GM19455 (cell line): ENCODE measurements around the gene RCBTB1.
A peak's percentile ranks its signal among the peaks of the same experiment; 100 is the strongest.
"Not testable (repeated sequence)": the region's sequence is repeated elsewhere in the genome, so short reads cannot be mapped to it uniquely, and the experiment has no call there.

Experiments
- ATAC-seq: cut with Tn5 transposase; IDR thresholded peaks from one replicate; pipeline ENCODE4 v1.9.1; 2021; ENCODE audit not compliant: unreplicated experiment

RCBTB1 gene

DNA sequence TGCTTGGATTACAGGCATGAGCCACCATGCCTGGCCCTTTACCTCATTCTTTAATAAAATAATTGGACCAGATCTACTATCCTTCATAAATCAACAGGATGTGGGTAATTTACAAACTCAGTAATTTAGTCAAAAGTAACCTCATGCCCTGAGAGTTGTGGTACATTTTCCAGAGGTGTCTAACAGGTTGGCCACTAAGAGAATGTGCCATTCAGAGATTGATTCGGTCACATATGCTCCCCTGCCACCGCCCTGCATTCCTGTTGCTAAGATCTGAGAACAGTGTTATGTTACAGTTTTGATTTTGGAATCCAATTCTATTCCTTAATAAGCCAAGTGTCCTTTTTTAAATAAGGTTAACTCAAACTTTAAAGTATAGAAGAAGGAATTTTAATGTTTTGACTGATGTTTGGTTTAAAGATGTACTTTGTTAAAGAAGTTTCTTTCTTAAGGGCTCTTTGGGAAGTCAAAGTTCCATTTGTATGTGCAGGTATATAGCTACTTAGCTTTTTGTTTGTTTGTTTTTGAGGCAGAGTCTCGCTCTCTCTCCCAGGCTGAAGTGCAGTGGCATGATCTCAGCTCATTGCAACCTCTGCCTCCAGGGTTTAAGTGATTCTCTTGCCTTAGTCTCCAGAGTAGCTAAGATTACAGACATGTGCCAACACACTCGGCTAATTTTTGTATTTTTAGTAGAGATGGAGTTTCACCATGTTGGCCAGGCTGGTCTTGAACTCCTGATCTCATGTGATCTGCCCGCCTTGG, 60.4 kb downstream of the RCBTB1 start:
- no peak for ATAC-seq

DNA sequence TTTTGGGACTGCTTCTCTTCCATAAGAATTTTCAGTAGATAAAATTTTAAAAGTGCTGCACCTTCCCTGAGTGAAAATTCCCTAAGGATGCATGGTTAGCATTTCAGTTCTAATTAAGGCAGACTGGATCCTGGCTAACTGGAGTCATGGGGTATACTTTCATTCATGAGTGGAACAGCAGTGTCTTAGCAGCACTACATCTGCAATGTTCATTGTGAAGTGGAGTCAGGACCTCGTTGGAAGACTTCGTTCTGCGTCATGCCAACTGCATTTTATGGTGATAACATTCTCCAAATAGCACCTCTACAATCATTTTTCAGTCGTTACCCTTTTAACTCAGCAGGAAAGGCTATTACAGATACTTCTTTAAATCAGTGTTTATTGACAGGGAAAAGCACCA, 64.1 kb downstream of the RCBTB1 start:
- ATAC-seq = no peak

DNA sequence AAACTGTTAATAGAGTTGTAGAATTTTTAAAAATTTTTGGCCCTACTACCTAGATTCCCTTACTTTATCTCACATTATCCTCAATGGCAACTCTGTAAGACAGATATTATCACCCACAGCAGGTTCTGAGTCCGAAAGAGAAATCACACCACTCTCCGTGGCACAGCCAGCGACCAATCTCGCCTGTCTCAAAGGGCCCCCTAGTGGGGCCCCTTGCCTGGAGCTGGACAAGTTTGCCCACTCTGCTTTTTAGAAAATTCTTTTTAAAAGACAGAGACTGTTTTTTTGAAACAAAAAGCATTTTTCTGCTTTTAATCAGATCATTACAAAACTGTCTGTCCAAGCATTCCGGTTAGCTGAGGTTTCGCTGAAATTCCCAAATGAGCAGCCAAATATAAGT, 67.9 kb downstream of the RCBTB1 start:
- ATAC-seq = no peak

DNA sequence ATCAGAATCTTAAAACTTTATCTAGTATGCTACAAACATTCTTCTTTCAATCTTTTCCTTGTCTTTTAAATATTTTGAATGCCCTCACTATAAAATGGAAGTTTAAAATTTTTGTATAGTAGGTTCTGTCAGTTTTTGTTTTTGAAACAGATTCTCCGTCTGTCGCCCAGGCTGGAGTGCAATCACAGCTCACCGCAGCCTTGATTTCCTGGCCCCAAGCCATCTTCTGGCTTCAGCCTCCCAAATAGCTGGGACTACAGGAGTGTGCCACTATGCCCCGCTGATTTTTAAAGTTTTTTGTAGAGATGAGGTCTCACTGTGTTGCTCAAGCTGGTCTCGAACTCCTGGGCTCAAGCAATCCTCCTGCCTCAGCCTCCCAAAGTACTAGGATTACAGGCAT, 68.9 kb downstream of the RCBTB1 start:
- no peak for ATAC-seq

DNA sequence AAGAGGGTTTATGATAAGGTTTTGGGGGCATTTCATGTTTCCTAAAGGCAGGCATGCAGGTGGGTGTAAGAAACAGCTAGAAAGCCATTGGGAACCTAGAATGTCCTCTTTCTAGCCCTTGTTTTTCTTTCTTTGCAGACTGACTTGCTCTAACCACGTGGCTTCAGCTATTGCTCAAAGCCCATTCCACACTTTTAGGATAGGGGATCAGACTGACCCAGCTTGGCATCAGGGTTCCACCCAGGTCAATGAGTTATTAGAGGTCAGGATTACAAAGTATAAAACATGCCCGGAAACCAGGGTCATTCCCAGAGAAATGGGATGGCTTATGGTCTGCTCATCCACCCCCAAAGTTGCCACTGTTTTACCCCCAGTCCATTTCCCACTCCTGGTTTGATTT, 72.8 kb downstream of the RCBTB1 start:
- ATAC-seq = no peak

DNA sequence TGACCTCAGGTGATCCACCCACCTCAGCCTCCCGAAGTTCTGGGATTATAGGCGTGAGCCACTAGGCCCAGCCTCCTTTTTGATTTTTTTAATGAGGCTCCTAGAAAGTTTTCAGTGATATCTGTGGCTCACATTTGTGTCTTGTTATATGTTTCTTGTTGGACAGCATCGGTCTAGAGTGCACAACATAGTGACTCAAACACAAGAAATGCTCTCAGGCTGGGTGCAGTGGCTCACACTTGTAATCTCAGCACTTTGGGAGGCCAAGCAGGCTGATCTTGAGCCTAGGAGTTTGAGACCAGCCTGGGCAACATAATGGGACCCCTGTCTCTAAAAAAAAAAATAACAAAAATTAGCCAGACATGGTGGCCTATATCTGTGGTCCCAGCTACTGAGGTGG, 81.4 kb downstream of the RCBTB1 start:
- ATAC-seq = no peak

DNA sequence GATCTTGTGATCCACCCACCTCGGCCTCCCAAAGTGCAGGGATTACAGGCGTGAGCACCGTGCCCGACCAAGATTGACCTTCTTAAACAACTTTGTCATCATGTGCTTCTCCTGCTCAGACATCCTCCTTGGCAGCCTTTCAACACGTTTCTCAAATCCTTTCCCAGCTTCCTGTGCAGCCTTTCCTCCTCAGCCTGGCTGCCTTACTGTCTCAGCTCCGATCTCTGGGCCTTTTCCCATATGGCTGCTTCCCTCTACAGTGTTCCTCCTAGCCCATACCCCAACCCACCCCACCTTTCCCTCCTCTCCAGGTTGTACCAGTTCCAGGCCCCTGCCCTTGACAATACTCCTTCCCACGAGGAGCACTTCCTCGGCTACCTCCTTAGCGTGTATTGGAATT, 82.4 kb downstream of the RCBTB1 start:
- ATAC-seq = no peak

DNA sequence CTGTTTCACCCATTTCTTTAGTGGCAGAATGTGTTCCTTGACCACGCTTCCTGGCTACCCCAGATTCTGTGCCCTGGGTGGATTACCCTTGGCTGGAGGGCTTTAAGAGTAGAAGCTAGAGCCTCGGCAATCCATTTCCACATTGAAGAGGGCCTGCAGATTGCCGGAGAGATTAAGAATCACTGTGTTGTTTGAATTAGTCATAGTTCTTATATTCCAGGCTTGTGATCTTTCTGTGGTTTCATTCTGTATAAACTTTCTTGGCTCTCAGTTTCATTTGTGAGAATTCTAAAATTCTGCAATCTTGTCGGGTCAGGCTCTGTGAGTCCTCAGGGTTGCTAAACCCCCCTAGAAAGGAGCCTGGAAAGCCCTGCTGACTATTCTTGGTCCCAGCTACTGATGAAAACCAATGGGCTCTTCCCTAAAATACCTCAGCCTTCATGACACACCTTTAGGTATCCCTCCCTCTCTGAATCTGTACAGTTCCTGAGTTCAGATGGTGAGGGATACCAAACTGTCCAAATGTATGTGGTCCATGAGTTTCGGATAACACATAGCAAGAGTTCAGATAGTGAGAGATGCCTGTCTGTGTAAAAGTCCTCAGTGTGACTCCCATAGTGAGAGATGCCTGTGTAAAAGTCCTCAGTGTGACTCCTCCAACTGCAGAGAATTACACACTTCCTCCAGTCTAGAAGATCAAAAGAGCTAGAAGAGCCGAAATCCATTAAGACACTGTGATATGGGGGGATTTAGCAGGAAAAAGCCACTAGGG, 85.3 kb downstream of the RCBTB1 start:
- no peak for ATAC-seq

DNA sequence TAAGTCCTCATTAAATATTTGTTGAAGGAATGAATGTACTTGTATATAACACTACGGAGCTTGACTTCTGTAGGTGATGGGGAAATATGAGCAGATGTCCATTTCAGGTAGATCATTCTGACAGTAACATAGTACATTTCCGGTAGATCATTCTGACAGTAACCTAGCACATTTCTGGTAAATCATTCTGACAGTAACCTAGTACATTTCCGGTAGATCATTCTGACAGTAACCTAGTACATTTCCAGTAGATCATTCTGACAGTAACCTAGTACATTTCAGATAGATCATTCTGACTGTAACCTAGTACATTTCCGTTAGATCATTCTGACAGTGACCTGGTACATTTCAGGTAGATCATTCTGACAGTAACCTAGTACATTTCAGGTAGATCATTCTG, 87.2 kb downstream of the RCBTB1 start:
- no peak for ATAC-seq

DNA sequence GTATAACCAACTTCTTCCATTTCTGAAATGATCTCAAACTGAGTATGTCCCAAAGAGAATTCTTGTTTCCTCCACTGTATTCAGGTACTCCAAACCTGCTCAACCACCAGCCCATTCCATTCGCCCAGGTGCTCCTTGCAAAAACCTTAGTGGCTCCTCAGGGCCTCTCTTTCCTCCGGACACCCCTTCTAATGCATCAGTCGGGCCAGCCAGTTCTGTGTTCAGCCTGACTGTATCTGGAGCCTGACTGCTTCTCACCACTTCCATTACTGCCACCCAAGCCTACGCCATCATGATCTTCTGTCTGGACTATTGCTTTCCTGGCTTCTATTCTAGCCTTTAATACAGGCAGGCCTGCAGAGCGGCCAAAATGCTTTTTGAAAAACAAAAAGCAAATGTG, 88.1 kb downstream of the RCBTB1 start:
- no peak for ATAC-seq

DNA sequence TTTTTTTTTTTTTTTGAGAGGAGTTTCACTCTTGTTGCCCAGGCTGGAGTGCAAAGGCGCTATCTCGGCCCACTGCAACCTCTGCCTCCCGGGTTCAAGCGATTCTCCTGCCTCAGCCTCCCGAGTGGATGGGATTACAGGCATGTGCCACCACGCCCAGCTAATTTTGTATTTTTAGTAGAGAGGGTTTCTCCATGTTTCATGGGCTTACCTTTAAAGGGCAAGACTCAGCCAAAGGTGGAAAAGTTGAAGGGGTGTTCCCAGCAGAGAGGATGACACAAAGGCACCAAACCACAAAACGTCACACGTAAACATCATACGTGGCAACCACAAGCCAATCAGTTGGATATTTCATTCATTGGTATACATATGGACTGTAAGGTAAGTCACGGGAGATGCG, 88.5 kb downstream of the RCBTB1 start:
- ATAC-seq = not testable (repeated sequence)

DNA sequence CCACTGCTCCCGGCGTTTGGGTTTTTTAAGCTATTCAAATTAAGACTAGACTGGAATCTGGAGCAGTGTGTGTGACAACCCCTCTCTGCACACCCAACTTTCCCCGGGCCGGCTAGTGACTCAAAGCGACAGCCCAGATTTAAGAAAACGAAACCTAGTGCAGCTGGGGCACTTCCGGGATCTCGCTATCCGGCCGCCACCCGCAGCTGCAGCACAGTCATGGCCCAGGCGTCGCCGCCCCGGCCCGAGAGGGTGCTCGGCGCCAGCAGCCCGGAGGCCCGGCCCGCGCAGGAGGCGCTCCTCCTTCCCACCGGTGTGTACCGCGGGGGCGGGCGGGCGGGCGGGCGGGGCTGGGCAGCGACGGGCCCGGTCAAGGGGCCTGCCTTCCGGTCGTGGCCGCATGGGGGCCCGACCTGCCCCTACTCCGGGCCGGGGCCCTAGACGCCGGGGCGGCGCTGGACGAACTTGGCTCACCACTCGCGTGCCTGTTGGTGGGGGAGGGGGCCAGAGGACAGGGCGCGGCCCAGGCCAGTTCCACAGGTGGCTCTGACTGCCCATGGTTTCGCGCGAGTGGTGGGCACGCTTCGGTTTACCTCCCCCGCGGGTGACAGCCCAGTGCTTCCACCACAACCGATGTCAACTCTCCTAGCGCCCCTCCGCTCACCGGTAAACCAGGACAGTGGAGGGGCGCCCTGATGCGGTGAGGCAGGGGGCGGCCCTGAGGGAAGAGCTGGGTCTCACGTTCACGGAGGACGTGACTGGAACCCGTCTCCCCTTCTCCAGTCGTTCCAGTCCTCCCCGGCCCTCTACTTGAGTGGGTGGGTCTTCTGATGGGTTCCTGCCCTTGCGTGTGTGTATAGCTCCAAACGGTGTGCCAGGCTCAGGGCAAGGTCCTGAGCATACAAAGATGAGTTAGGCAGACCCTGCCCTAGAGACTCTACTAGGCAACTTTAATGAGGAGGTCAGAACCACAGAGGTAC, 89.3 kb downstream of the RCBTB1 start, which contains the start of gene PHF11:
PHF11 (plus strand) TSS at position 171 of the 980 bp plus-strand sequence; CDS start at position 220, 49 bp downstream.
- ATAC-seq = peak; percentile 87

DNA sequence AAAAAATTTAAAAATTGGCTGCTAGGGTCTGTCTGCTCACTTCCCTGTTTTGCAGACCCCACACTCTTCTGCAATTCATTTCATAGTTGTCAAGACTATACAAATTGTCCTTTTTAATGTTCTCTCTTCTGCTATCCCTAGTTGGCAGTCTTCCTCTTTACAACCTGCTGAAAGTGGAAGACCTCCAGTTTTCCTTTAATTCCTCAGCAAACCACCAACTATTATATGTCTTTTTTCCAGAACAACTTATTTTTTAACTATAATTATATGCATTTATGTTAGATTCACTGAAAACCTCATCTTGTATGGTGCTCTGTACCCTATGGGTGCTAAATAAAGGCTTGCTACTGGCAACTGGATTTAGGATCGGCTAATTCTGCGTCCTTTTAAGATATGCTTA, 90.7 kb downstream of the RCBTB1 start:
- ATAC-seq = no peak

DNA sequence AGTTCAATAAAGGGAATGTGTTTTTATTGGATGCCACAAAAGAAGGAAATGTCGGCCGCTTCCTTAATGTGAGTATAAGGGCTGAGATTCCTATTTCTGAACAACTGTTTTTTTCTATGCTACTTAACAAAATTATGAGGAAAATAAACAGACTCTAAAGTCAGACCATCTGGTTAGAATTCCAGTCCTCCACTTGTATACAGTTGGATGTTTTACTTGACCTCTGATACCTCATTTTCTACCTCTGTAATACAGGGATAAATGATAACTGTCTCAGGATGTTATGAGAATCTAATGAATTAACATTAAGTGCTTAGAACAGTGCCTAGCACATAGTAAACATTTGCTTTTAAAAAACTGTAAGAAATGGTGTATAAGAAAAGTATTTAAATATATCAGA, 96.8 kb downstream of the RCBTB1 start:
- ATAC-seq = no peak
